Prostate gland (tissue), 2 donors: ENCODE measurements around the gene PHETA1. TPM values are rescaled to one million over a fixed set of nuclear protein-coding genes. Genes with fewer than 3 reads are reported as not detected.

Experiments used
- DNase-seq: peaks from one replicate; pipeline ENCODE4 v3.0.0-alpha.2; 2019; ENCODE audit warnings: low spot score
- H3K27ac ChIP-seq, 2 donors: fragments of 200-600 bp; sonication (generic); 2 replicates each; pipeline ENCODE4 v1.5.1; 2017 to 2019
- H3K27me3 ChIP-seq: fragments of 200-600 bp; sonication (generic); replicated peaks from 2 replicates; pipeline ENCODE4 v1.5.1; 2019; ENCODE audit not compliant: insufficient read depth
- H3K36me3 ChIP-seq, 2 donors: fragments of 200-600 bp; sonication (generic); 1 replicate in 1 of 2; 2 replicates in 1 of 2; pipeline versions ENCODE4 v1.5.1 to v1.8.1; 2017 to 2019
- H3K4me1 ChIP-seq: fragments of 200-600 bp; sonication (generic); replicated peaks from 2 replicates; pipeline ENCODE4 v1.5.1; 2019
- H3K4me3 ChIP-seq, 2 donors: fragments of 200-600 bp; sonication (generic); 2 replicates each; pipeline ENCODE4 v1.5.1; 2017 to 2019
- H3K9me3 ChIP-seq: fragments of 200-600 bp; sonication (generic); 2 replicates; pipeline ENCODE4 v1.5.1; 2017
- POLR2A ChIP-seq: fragments of 450-650 bp; IDR thresholded peaks from one replicate; pipeline ENCODE4 v1.6.1; 2016; ENCODE audit warnings: antibody characterized with exemption, mild to moderate bottlenecking
- POLR2AphosphoS5 ChIP-seq: sonication (generic); formaldehyde crosslinking; IDR thresholded peaks from one replicate; pipeline ENCODE4 v1.6.1; 2017; ENCODE audit warnings: antibody characterized with exemption
- WGBS: methylation state at CpG from one replicate; pipeline ENCODE4 v1.1.5; 2018; 5-methylcytosine and 5-hydroxymethylcytosine counted together
- intact Hi-C: fragments of 100-400 bp; cut with DNase I; formaldehyde crosslinking; loops from one replicate; pipeline ENCODE4 v1.14.2; 2022
- total RNA-seq, 2 donors: library from RNA; depleted of rRNA; stranded (reverse); fragments of >200 nt; gene quantifications; one replicate each; pipeline ENCODE4 v1.1.0, GENCODE V29; 2016
- TF ChIP-seq, protein P1 (sequence below), 4 experiments: fragments of 200-600 bp in 2 of 4; fragments of 450-650 bp in 2 of 4; sonication (generic) in 2 of 4; IDR thresholded peaks; 1 replicate in 3 of 4; 2 replicates in 1 of 4; pipeline ENCODE4 v1.5.1; 2016 to 2019; ENCODE audit warnings: antibody characterized with exemption in 4 of 4, mild to moderate bottlenecking in 2 of 4, moderate library complexity in 2 of 4

PHETA1 gene
- total RNA-seq, 2 donors from 2014 or later = 11.5 to 29.9 TPM

DNA sequence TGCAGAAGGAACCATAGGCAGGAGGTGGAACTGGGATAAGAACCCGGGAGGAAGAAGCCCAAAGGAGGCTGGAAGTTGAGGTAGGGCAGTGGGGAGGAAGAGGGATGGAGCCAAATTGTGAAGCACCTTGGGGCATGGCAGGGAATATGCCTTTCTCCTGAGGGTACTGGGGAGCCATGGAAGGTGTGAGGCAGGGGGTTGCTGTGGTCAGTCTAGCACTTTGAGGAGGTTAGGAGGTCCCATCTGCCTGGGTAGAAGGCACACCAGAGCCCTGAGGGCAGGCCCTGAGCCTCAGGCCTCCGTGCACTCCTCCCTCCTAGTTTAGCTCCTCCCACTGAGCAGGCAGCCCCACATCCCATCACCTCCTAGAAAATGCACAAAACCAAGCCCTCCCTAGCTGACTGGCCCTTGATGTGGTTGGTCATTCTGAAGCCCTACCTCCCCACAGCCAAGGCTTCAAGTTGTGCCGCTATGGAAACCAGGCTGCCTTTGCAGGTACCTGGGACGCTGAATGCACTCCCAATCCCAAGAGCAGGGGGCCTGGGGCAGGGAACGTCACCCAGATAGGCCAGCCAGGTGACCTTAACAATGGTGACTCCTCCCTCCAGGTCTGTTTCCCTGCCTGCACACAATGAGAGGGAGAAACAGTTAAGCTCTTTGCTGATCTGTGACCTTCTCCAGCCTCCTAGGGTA is 15.1 kb downstream of the PHETA1 start:
- no peaks in the 10 kb centered on the region for H3K36me3 ChIP-seq
- WGBS = 67% methylated on average over 5 of the region's 5 CpGs
- intact Hi-C loops = no loop called here
- H3K27ac ChIP-seq = no peak overlapping the region
- H3K4me3 ChIP-seq = no peak overlapping the region
- no peaks in the 10 kb centered on the region for H3K27me3 ChIP-seq
- TF ChIP-seq POLR2AphosphoS5 = no peak
- TF ChIP-seq, protein P1, sequence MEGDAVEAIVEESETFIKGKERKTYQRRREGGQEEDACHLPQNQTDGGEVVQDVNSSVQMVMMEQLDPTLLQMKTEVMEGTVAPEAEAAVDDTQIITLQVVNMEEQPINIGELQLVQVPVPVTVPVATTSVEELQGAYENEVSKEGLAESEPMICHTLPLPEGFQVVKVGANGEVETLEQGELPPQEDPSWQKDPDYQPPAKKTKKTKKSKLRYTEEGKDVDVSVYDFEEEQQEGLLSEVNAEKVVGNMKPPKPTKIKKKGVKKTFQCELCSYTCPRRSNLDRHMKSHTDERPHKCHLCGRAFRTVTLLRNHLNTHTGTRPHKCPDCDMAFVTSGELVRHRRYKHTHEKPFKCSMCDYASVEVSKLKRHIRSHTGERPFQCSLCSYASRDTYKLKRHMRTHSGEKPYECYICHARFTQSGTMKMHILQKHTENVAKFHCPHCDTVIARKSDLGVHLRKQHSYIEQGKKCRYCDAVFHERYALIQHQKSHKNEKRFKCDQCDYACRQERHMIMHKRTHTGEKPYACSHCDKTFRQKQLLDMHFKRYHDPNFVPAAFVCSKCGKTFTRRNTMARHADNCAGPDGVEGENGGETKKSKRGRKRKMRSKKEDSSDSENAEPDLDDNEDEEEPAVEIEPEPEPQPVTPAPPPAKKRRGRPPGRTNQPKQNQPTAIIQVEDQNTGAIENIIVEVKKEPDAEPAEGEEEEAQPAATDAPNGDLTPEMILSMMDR (IDR thresholded peaks at IDR 0.05) = no peak
- TF ChIP-seq POLR2A = no peak
- no peaks in the 10 kb centered on the region for H3K4me1 ChIP-seq
- DNase-seq = no peak
- no peaks in the 10 kb centered on the region for H3K9me3 ChIP-seq

DNA sequence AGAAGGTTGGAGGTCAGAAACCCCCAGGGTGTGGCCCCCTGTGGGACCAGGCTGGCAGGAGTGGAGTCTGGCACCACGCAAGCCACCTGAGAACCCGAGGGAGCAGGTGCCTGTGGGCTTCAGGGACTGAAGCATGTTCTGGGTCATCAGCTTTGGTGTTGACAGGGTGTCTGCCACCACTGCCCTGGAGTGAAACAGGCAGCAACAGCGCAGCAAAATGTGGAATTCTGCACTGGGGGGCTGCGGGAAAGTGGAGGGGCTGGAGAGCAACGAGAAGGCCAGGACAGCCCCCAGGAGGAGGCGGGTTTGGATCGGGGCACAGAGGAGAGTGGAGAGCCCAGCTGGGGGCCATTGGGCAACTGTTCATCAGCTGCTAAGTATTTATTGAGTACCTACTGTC is 15.9 kb downstream of the PHETA1 start:
- no peaks in the 10 kb centered on the region for H3K9me3 ChIP-seq
- intact Hi-C loops = no loop called here
- no peaks in the 10 kb centered on the region for H3K27me3 ChIP-seq
- no peaks in the 10 kb centered on the region for H3K36me3 ChIP-seq
- no peak for DNase-seq
- no peak overlapping the region for H3K4me3 ChIP-seq
- H3K4me1 ChIP-seq = no peaks in the 10 kb centered on the region
- no peak for TF ChIP-seq POLR2A
- TF ChIP-seq, protein P1 (IDR thresholded peaks at IDR 0.05) = no peak
- TF ChIP-seq POLR2AphosphoS5 = no peak
- H3K27ac ChIP-seq = no peak overlapping the region
- 88% methylated on average over 7 of the region's 7 CpGs for WGBS

DNA sequence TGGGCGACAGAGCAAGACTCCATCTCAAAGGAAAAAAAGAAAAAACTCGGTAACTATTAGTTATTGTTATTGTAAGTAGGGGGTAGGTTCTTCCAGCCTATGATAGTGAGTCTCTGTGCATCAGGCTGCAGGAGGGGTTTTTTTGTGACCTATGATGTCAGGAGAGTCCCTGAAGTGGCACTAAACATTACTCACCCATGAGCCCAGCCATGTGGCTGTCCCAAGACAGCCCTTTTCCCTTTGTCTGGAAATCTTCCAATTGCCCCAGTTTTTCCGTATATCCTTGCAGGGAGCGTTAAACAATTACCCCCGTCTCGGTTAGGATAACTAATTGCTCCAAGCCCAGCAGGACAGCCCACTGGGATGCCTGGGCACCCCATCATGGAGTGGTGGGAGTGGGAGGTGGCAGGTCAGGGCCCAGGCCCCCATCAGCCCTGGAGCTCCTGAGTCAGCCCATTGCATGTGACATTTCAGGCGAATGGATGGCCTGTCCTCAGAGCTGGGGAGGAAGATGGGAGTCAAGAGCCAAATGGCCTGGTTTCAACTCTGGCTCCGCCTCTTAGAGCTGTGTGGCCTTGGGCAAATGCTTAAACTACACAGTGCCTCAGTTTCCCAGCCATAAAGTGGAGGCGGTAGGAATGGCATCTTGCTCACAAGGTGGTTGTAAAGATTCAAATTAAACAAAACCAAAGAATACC is 16.4 kb downstream of the PHETA1 start:
- TF ChIP-seq POLR2A (no peak), POLR2AphosphoS5 (no peak)
- TF ChIP-seq, protein P1 (IDR thresholded peaks at IDR 0.05) = no peak
- intact Hi-C loops = no loop called here
- no peaks in the 10 kb centered on the region for H3K36me3 ChIP-seq
- no peak overlapping the region for H3K27ac ChIP-seq
- no peaks in the 10 kb centered on the region for H3K9me3 ChIP-seq
- no peak for DNase-seq
- no peaks in the 10 kb centered on the region for H3K27me3 ChIP-seq
- no peaks in the 10 kb centered on the region for H3K4me1 ChIP-seq
- WGBS = 71% methylated on average over 9 of the region's 9 CpGs
- no peak overlapping the region for H3K4me3 ChIP-seq

DNA sequence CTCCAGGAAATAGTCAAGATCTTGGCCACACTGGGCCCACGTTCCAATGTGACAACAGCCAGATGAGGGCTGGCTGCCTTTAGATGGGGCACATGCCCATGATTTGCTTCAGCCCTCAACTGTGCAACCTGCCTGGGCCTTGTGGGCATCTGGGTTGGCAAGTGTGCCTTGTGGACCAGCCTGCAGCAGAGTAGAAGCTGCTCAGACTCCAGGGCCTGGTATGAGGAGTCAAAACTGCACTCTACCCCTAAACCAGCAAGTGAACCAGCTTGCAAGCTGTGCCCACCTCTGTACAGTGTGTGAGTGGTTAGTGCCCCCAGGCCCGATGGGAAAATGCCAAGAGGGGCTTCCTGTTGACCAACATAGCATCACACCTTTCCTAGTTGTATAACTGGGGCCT is 17.9 kb downstream of the PHETA1 start:
- Histone ChIP-seq H3K4me1 (no peaks in the 10 kb centered on the region), H3K27me3 (no peaks in the 10 kb centered on the region), H3K27ac (no peak overlapping the region), H3K9me3 (no peaks in the 10 kb centered on the region), H3K36me3 (no peaks in the 10 kb centered on the region), H3K4me3 (no peak overlapping the region)
- 88% methylated on average over 2 of the region's 2 CpGs for WGBS
- DNase-seq = no peak
- intact Hi-C loops = no loop called here
- no peak for TF ChIP-seq POLR2AphosphoS5
- TF ChIP-seq, protein P1 (IDR thresholded peaks at IDR 0.05) = no peak
- TF ChIP-seq POLR2A = no peak
